UCSD-AML1 (cell line): ENCODE measurements around the gene MT1E.

Experiments used
- DNase-seq: peaks from one replicate; lab custom pipeline; 2025; ENCODE audit not compliant: unreplicated experiment; lab: John Stamatoyannopoulos, UW

The MT1E gene

GRCh38 chr16:56623637-56624036 is 1.9 kb upstream of the MT1E start:
- no peak for DNase-seq

DNA sequence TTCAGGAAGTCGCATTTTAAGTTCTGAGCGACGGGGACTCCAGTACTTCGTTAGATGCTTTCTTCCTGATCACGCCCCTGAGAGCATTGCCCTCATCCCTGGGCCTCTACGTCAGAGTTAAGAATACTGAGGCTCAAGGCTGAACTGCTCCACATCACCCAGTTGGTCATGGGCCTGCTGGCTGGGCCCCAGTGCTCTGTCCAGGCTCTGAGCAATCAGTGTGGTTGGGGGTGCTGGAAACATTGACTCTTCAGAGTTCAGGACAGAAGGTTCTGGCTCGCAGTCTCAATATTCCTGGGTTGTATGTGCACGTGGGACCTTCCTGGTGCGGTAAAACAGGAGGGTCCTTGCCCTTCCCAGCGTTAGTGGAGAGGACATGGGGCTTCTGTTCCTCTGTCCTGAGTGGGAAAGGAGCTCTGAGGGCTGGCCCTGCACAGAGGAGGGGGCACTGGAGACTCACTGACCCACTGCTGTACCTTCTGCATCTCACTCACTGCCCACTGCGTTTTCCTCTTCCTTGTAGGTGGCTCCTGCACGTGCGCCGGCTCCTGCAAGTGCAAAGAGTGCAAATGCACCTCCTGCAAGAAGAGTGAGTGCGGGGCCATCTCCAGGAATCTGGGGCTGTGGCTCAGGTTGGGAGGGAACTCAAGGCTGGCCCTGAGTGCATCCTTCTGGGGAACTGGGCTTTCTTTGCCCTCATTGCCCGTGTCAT is 518 bp downstream of the MT1E start:
- no peak for DNase-seq

DNA sequence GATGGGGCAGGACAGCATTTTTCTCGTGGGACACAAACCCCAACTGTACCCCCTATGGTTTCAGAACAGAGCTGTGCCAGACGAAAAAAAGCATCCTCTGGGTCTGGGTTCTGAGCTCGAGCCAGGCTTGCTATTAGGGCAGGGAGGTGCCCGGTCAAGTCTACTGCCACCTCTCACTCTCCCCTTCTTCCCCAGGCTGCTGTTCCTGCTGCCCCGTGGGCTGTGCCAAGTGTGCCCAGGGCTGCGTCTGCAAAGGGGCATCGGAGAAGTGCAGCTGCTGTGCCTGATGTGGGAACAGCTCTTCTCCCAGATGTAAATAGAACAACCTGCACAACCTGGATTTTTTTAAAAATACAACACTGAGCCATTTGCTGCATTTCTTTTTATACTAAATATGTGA is 1.1 kb downstream of the MT1E start:
- no peak for DNase-seq

DNA sequence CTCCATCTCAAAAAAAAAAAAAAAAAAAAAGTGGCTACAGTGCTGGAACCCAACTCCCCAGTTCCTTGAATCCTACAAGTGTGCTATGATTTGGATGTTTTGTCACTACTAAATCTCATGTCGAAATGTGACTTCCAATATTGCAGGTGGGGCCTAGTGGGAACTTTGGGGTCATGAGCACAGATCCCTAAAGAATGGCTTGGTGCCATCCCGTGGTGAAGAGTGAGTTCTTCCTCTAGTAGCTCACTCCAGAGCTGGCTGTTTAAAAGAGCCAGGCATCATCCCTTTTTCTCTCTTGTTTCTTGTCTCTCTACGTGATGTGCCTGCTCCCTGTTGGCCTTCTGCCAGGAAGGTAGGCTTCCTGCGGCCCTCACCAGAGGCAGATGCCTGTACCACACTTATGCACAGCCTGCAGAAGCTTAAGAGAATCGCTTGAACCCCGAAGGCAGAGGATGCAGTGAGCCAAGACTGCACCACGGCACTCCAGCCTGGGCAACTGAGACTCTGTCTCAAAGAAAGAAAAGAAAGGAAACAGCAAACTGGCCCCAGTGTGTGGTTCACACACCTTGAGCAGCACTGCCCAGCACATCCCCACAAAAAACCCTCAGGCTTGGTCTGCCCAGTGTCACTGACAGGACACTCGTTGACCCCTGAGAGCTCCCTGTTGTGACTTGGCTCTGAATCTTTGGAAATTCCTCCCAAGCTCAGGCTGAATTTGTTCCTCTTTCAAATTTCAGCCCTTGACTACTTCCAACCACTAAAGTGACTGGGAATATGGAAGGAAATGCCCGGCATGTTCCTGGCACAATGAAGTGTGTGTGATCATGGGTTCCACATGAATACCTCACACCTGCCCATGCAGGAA is 3.1 kb downstream of the MT1E start:
- DNase-seq = no peak

DNA sequence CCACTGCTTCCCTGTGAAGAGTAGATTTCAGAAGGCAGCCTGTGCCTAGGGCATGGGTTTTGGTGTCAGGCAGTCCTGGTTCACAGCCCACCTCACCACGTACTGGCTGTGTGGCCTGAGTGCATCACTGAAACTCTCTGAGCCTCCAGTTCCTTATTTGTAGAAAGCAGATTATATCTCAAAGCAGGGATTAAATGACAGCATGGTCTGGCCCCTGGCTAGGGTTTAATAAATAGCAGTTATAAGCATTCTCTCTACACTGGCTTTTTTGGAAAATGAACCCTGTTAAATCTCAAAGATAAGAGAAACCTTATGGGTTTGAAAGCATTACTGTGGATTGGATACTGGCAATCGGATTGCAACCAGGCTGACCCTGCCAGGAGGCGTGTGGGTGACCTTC is 4.0 kb downstream of the MT1E start:
- DNase-seq = no peak

DNA sequence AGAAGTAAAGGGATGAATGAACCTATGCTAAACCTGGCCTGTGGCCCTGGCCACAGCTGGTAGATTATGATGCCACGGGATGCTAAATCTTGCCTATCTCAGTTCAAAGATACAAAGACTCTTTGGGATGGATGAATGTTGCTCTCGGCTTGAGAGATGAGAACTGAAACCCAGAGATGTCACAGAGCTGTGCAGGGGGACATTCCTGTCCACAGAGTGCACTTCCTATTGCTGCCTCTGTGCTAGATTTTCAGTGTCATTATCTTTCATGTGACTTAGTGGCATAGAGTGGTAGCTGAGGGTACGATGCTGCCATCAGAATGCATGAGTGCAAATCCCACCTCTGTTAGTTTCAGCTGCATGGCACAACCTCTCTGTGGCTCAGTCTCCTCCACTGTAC is 4.6 kb downstream of the MT1E start:
- no peak for DNase-seq

DNA sequence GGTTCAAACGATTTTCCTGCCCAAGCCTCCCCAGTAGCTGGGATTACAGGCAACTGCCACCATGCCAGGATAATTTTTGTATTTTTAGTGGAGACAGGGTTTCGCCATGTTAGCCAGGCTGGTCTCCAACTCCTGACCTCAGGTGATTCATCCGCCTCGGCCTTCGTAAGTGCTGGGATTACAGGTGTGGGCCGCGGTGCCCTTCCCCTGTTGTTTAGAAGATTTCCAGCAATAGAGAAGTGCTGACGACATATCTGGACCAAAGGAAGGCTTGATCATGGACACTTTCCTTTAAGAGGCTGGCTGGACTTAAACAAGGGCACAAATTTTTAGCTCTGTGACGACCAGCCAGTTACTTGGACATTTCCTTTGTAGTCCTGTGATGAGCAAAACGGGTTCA is 5.6 kb downstream of the MT1E start:
- no peak for DNase-seq

- no peak for DNase-seq
Observed at GRCh38 chr16:56631832-56632155, 6.2 kb downstream of the MT1E start.

GRCh38 chr16:56632156-56632847 is 6.7 kb downstream of the MT1E start, which contains the start of gene MT1M:
Gene MT1M, plus strand, starts transcription at chr16:56632659. Its CDS starts 73 bp downstream, at chr16:56632732.
- no peak for DNase-seq

GRCh38 chr16:56632848-56633365 is 7.3 kb downstream of the MT1E start:
- DNase-seq = no peak

DNA sequence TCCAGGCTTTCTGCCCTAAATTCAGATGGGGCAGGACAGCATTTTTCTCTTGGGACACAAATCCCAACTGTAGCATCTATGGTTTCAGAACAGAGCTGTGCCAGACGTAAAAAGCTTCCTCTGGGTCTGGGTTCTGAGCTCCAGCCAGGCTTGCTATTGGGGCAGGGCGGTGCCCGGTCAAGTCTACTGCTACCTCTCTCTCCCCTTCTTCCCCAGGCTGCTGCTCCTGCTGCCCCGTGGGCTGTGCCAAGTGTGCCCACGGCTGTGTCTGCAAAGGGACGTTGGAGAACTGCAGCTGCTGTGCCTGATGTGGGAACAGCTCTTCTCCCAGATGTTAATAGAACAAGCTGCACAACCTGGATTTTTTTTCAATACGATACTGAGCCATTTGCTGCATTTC is 8.0 kb downstream of the MT1E start:
- DNase-seq = no peak

GRCh38 chr16:56634715-56635440 is 9.3 kb downstream of the MT1E start:
- no peak for DNase-seq

- no peak for DNase-seq
Observed at GRCh38 chr16:56635441-56635967, 9.9 kb downstream of the MT1E start.

GRCh38 chr16:56636616-56637413 is 11.2 kb downstream of the MT1E start:
- no peak for DNase-seq

DNA sequence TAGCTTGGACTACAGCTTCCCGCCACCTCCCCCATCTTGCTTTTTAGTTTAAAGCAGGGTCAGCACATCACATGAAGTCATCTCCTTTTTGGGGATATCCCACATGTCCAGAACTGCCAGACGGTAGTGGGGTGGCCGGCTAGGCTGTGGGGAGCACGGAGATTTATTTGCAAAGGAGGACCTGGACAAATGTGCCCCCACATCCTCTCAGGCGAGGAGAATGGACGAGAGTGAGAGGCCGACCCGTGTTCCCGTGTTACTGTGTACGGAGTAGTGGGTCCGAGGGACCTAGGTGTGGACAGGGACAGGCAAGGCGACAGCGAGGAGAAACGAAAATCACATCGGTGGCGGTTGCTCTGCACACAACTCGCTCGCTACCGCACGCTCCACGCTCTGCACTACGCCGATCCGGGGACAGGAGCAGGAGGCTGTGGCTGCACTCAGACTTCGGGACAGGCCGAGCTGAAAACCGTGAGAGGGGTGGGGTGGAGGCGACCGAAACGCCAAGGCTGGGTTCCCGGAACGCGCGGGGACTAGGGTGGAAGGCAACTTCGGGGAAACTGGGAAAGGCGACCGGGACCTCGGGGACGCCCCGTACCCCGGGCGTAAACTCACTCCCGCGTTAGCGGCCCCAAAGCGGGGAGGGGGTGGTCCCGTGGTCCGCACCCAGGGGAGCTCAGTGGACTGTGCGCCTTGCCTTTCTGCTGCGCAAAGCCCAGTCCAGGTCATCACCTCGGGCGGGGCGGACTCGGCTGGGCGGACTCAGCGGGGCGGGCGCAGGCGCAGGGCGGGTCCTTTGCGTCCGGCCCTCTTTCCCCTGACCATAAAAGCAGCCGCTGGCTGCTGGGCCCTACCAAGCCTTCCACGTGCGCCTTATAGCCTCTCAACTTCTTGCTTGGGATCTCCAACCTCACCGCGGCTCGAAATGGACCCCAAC is 12.5 kb downstream of the MT1E start, which contains the start of gene MT1A:
Gene MT1A, plus strand, starts transcription at position 853 of the 937 bp plus-strand sequence. Its CDS starts 73 bp downstream, at position 926.
- no peak for DNase-seq

GRCh38 chr16:56639045-56639444 is 13.5 kb downstream of the MT1E start:
- no peak for DNase-seq

DNA sequence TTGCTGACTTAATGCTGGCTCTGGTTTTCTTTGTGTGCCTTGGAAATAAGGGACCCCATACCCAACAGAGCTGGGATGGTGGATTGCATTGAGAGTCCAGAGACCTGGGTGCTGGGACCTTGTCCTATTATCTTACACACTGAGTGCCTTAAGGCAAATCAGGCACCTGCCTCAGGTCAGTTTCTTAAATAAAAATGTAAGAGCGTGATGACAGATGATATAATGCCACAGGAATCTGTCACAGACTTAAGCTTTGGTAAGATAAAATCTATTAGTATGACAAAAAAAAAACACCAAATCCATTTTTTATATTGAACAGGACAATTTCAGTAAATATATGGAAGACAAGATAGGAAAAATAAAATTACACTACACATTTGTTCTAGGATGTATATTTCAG is 14.5 kb downstream of the MT1E start:
- no peak for DNase-seq

- no peak for DNase-seq
Observed at GRCh38 chr16:56641166-56641565, 15.6 kb downstream of the MT1E start.
